ENCODE data around the gene LYRM1.
"Not testable (repeated sequence)": the region's sequence is repeated elsewhere in the genome, so short reads cannot be mapped to it uniquely, and the experiment has no call there.

The LYRM1 gene

GRCh38 chr16:20900299-20901067 is at the start of gene LYRM1, which contains the start of gene DCUN1D3:
Gene LYRM1, plus strand, starts transcription at chr16:20900771. Its CDS starts 14,785 bp downstream, at chr16:20915556.
Gene DCUN1D3, minus strand, starts transcription at chr16:20900358. Its CDS starts 37,820 bp downstream, at chr16:20862538.
- no peak for FAIRE-seq
- peak; percentile 90 for DNase-seq (ENCODE audit: insufficient read length, low spot score)

- FAIRE-seq (no peak), DNase-seq (ENCODE audit: insufficient read length, low spot score) (no peak)
These were observed 49.6 kb upstream of the LYRM1 start for GRCh38 chr16:20850981-20851380.

GRCh38 chr16:20851601-20852000 is 49.0 kb upstream of the LYRM1 start:
- FAIRE-seq (no peak), DNase-seq (ENCODE audit: insufficient read length, low spot score) (peak; percentile 47)

GRCh38 chr16:20853143-20853542 is 47.4 kb upstream of the LYRM1 start:
- FAIRE-seq, result no peak
- DNase-seq (ENCODE audit: insufficient read length, low spot score), result no peak

- no peak for DNase-seq (ENCODE audit: insufficient read length, low spot score)
- no peak for FAIRE-seq
These were observed 46.5 kb upstream of the LYRM1 start for GRCh38 chr16:20853981-20854620.

GRCh38 chr16:20854963-20855362 is 45.6 kb upstream of the LYRM1 start:
- FAIRE-seq (no peak), DNase-seq (ENCODE audit: insufficient read length, low spot score) (no peak)

GRCh38 chr16:20857281-20857680 is 43.3 kb upstream of the LYRM1 start:
- DNase-seq (ENCODE audit: insufficient read length, low spot score), result no peak
- FAIRE-seq, result no peak

GRCh38 chr16:20859229-20859628 is 41.3 kb upstream of the LYRM1 start:
- no peak for DNase-seq (ENCODE audit: insufficient read length, low spot score)
- no peak for FAIRE-seq

GRCh38 chr16:20859699-20860098 is 40.9 kb upstream of the LYRM1 start:
- DNase-seq (ENCODE audit: insufficient read length, low spot score), result no peak
- FAIRE-seq, result no peak

GRCh38 chr16:20860361-20860760 is 40.2 kb upstream of the LYRM1 start:
- no peak for FAIRE-seq
- no peak for DNase-seq (ENCODE audit: insufficient read length, low spot score)

GRCh38 chr16:20860995-20861394 is 39.6 kb upstream of the LYRM1 start:
- not testable (repeated sequence) for FAIRE-seq; DNase-seq (ENCODE audit: insufficient read length, low spot score)

GRCh38 chr16:20862162-20862960 is 38.2 kb upstream of the LYRM1 start:
- no peak for FAIRE-seq
- no peak for DNase-seq (ENCODE audit: insufficient read length, low spot score)

GRCh38 chr16:20864376-20864775 is 36.2 kb upstream of the LYRM1 start:
- FAIRE-seq; DNase-seq (ENCODE audit: insufficient read length, low spot score): not testable (repeated sequence)

- DNase-seq (ENCODE audit: insufficient read length, low spot score), result peak; percentile 32
- no peak for FAIRE-seq
These were observed 35.0 kb upstream of the LYRM1 start for GRCh38 chr16:20865420-20866131.

GRCh38 chr16:20866145-20866772 is 34.3 kb upstream of the LYRM1 start:
- DNase-seq (ENCODE audit: insufficient read length, low spot score) (peak; percentile 61), FAIRE-seq (no peak)

GRCh38 chr16:20866801-20867200 is 33.8 kb upstream of the LYRM1 start:
- FAIRE-seq (no peak), DNase-seq (ENCODE audit: insufficient read length, low spot score) (no peak)

GRCh38 chr16:20867585-20867984 is 33.0 kb upstream of the LYRM1 start:
- FAIRE-seq (no peak), DNase-seq (ENCODE audit: insufficient read length, low spot score) (no peak)

- FAIRE-seq (no peak), DNase-seq (ENCODE audit: insufficient read length, low spot score) (no peak)
These were observed 31.7 kb upstream of the LYRM1 start for GRCh38 chr16:20868890-20869289.

GRCh38 chr16:20870122-20870820 is 30.3 kb upstream of the LYRM1 start:
- FAIRE-seq (no peak), DNase-seq (ENCODE audit: insufficient read length, low spot score) (no peak)

- FAIRE-seq, result no peak
- no peak for DNase-seq (ENCODE audit: insufficient read length, low spot score)
These were observed 29.3 kb upstream of the LYRM1 start for GRCh38 chr16:20871258-20871657.
